Measurements from ENCODE around the gene EXOC4. TPM values are rescaled to one million over a fixed set of nuclear protein-coding genes. Genes with fewer than 3 reads are reported as not detected.

EXOC4 gene
- total RNA-seq, 4 donors from 2014 or later, result 82.4 to 204 (median 128) TPM

DNA sequence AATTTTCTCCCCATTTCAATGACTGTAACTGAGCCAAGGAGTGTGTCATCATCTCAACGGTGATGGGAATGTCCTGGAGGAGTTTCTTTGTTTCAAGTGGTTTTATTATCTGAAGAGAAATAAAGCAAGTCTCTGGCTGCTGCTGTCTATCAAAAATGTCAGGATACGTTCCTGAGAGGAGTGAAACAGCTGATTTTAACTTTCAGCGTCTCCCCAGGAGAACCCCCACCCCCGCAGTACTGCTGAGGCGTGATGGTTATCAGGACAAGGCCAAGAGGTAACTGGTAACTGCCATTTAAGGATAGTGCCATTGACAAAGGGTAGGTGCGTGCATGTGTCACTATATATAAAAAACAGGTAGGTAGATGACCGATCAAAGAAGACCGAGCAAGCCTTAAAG lies 803.9 kb downstream of the EXOC4 start:
- no peak for DNase-seq
- TF ChIP-seq POLR2AphosphoS5 (IDR thresholded peaks at IDR 0.05) (no peak), EP300 (IDR thresholded peaks at IDR 0.05; ENCODE audit: low read depth) (no peak), POLR2A (IDR thresholded peaks at IDR 0.05) (no peak)
- TF ChIP-seq, protein P1, sequence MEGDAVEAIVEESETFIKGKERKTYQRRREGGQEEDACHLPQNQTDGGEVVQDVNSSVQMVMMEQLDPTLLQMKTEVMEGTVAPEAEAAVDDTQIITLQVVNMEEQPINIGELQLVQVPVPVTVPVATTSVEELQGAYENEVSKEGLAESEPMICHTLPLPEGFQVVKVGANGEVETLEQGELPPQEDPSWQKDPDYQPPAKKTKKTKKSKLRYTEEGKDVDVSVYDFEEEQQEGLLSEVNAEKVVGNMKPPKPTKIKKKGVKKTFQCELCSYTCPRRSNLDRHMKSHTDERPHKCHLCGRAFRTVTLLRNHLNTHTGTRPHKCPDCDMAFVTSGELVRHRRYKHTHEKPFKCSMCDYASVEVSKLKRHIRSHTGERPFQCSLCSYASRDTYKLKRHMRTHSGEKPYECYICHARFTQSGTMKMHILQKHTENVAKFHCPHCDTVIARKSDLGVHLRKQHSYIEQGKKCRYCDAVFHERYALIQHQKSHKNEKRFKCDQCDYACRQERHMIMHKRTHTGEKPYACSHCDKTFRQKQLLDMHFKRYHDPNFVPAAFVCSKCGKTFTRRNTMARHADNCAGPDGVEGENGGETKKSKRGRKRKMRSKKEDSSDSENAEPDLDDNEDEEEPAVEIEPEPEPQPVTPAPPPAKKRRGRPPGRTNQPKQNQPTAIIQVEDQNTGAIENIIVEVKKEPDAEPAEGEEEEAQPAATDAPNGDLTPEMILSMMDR (IDR thresholded peaks at IDR 0.05), result no peak
- no peaks in the 10 kb centered on the region for H3K4me1 ChIP-seq
- no peaks in the 10 kb centered on the region for H3K9me3 ChIP-seq
- in situ Hi-C loops (cut with MboI; ENCODE audit: low pct_ligation_motif_present in 1 of 4, low pct_unique_long_range_greater_than_20kb in 1 of 4, low sequenced_read_pairs in 3 of 4), result no loop called here
- intact Hi-C loops (cut with DNase I; ENCODE audit: low total_unique reads), result no loop called here
- H3K36me3 ChIP-seq, result no peaks in the 10 kb centered on the region
- no peak overlapping the region for H3K4me3 ChIP-seq
- WGBS, 2 donors (ENCODE audit: low coverage in 1 of 2), result 88 to 100% methylated on average over 2 to 8 of the region's 8 CpGs
- no peaks in the 10 kb centered on the region for H3K27me3 ChIP-seq
- H3K27ac ChIP-seq, result no peak overlapping the region

DNA sequence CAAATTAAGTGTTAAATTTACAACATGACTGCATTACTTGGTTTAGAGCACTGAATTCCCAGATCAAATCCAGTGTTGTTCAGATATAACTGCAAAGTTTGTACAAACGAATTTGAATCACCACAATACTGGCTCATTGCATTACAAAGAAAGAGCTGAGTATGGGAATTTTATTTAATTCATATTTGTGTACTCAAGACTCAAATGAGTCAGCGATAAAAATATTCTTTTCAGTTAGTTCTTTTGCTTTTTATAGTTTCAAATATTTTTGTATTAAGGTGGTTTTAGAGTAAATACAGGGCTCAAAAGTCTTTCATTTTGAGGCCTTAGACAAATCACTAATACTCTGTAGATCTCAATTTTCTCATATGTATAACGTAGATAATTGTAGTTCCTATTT lies 805.6 kb downstream of the EXOC4 start:
- Histone ChIP-seq H3K27me3 (no peaks in the 10 kb centered on the region), H3K4me3 (no peak overlapping the region), H3K36me3 (no peaks in the 10 kb centered on the region), H3K9me3 (no peaks in the 10 kb centered on the region), H3K27ac (no peak overlapping the region), H3K4me1 (no peaks in the 10 kb centered on the region)
- TF ChIP-seq POLR2A (IDR thresholded peaks at IDR 0.05), result no peak
- WGBS, 2 donors (ENCODE audit: low coverage in 1 of 2), result 91 to 94% methylated on average over 3 of the region's 3 CpGs
- in situ Hi-C loops (cut with MboI; ENCODE audit: low pct_ligation_motif_present in 1 of 4, low pct_unique_long_range_greater_than_20kb in 1 of 4, low sequenced_read_pairs in 3 of 4), result no loop called here
- intact Hi-C loops (cut with DNase I; ENCODE audit: low total_unique reads), result no loop called here
- DNase-seq, result no peak

DNA sequence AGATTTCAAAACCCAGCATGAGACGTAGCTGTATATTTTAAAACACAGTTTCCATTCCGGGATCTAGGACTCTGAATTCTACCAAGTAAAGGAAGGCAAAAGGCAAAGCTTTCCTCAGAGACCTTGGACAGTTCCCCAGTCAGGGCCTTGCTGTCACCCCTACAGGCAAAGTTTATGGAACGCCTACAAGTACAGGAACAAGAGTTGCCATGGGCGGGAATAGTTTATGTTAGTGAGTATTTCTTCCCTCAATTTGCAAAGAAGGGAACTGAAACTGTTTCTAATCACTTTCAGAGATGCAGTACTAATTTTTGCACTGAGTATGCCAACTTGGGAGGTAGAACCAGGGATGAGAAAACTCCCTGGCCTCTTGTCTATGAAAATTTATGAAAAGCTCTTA lies 806.1 kb downstream of the EXOC4 start:
- TF ChIP-seq, protein P1 (IDR thresholded peaks at IDR 0.05), result no peak
- no peak for TF ChIP-seq EP300 (IDR thresholded peaks at IDR 0.05; ENCODE audit: low read depth)
- TF ChIP-seq POLR2AphosphoS5 (IDR thresholded peaks at IDR 0.05), result no peak
- no peak for TF ChIP-seq POLR2A (IDR thresholded peaks at IDR 0.05)
- in situ Hi-C loops (cut with MboI; ENCODE audit: low pct_ligation_motif_present in 1 of 4, low pct_unique_long_range_greater_than_20kb in 1 of 4, low sequenced_read_pairs in 3 of 4), result no loop called here
- Histone ChIP-seq H3K9me3 (no peaks in the 10 kb centered on the region), H3K27me3 (no peaks in the 10 kb centered on the region), H3K36me3 (no peaks in the 10 kb centered on the region), H3K27ac (no peak overlapping the region), H3K4me1 (no peaks in the 10 kb centered on the region), H3K4me3 (no peak overlapping the region)
- DNase-seq, result no peak
- intact Hi-C loops (cut with DNase I; ENCODE audit: low total_unique reads), result no loop called here
- WGBS, 2 donors (ENCODE audit: low coverage in 1 of 2), result 85 to 100% methylated on average over 3 to 4 of the region's 4 CpGs

DNA sequence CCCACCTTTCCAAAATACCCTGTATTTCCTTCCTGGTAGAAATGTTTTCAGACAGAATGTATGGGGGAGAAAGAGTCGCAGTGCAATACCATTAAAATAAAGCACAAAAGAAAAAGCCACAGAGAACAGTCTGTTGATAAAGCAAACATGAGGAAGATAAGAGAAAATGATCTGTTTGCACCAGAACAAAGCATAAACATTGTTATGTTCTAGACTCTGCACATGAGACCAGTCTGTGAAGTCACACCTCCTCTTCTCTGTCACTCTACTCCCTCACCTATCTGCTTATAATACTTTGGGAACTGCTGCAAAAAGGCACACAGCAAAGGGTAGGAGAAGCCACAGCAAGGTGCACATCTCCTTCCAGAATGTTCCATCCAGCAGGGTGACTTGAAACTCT lies 807.0 kb downstream of the EXOC4 start:
- in situ Hi-C loops (cut with MboI; ENCODE audit: low pct_ligation_motif_present in 1 of 4, low pct_unique_long_range_greater_than_20kb in 1 of 4, low sequenced_read_pairs in 3 of 4), result no loop called here
- Histone ChIP-seq H3K27me3 (no peaks in the 10 kb centered on the region), H3K4me1 (no peaks in the 10 kb centered on the region), H3K9me3 (no peaks in the 10 kb centered on the region), H3K36me3 (no peaks in the 10 kb centered on the region), H3K27ac (no peak overlapping the region), H3K4me3 (no peak overlapping the region)
- no peak for TF ChIP-seq POLR2A (IDR thresholded peaks at IDR 0.05)
- TF ChIP-seq, protein P1 (IDR thresholded peaks at IDR 0.05), result no peak
- no peak for TF ChIP-seq POLR2AphosphoS5 (IDR thresholded peaks at IDR 0.05)
- TF ChIP-seq EP300 (IDR thresholded peaks at IDR 0.05; ENCODE audit: low read depth), result no peak
- WGBS, 2 donors (ENCODE audit: low coverage in 1 of 2), result 59 to 63% methylated on average over 1 of the region's 1 CpG
- intact Hi-C loops (cut with DNase I; ENCODE audit: low total_unique reads), result no loop called here
- DNase-seq, result no peak

DNA sequence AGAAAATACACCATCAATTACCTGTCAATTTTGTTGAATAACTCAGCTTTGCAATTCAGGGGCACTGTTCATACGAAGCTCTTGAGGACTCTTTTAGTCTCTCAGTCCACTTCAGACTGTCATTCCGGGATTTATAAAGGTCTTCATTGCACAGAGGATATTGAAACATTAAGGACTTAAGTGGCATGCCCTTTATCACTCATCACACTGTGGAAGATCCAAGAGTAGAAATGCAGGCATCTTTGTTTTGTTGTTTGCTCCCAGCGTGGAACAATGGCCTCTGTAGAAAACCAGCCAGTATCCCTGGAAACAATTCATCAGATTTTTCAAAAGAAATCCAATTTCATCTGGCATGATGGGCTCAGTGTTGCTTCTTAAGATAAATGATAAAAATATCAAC lies 808.0 kb downstream of the EXOC4 start:
- Histone ChIP-seq H3K27ac (no peak overlapping the region), H3K27me3 (no peaks in the 10 kb centered on the region), H3K4me1 (no peaks in the 10 kb centered on the region), H3K9me3 (no peaks in the 10 kb centered on the region), H3K36me3 (no peaks in the 10 kb centered on the region), H3K4me3 (no peak overlapping the region)
- in situ Hi-C loops (cut with MboI; ENCODE audit: low pct_ligation_motif_present in 1 of 4, low pct_unique_long_range_greater_than_20kb in 1 of 4, low sequenced_read_pairs in 3 of 4), result no loop called here
- TF ChIP-seq POLR2AphosphoS5 (IDR thresholded peaks at IDR 0.05), result no peak
- no peak for TF ChIP-seq EP300 (IDR thresholded peaks at IDR 0.05; ENCODE audit: low read depth)
- TF ChIP-seq POLR2A (IDR thresholded peaks at IDR 0.05), result no peak
- TF ChIP-seq, protein P1 (IDR thresholded peaks at IDR 0.05), result no peak
- intact Hi-C loops (cut with DNase I; ENCODE audit: low total_unique reads), result no loop called here
- no peak for DNase-seq
- 91 to 97% methylated on average over 3 of the region's 3 CpGs for WGBS, 2 donors (ENCODE audit: low coverage in 1 of 2)

All from transverse colon (tissue), 4 donors.